Glutamatergic neuron (in vitro differentiated cells): ENCODE data around the gene RBM15B. TPM values are rescaled to one million over a fixed set of nuclear protein-coding genes. Genes with fewer than 3 reads are reported as not detected.
A peak's percentile ranks its signal among the peaks of the same experiment; 100 is the strongest.

ENCODE experiments used
- DNase-seq: peaks from one replicate; pipeline ENCODE4 v3.0.0; 2022
- H3K27ac Mint-ChIP-seq: one replicate; pipeline ENCODE4 v1.8.0; 2020; ENCODE audit warnings: mild to moderate bottlenecking, mixed read lengths, inconsistent platforms; ENCODE audit not compliant: unreplicated experiment
- H3K27me3 Mint-ChIP-seq: one replicate; pipeline ENCODE4 v1.8.0; 2020; ENCODE audit warnings: mild to moderate bottlenecking, moderate library complexity, mixed read lengths, inconsistent platforms; ENCODE audit not compliant: unreplicated experiment
- H3K36me3 Mint-ChIP-seq: one replicate; pipeline ENCODE4 v1.8.0; 2020; ENCODE audit warnings: mild to moderate bottlenecking, mixed read lengths, inconsistent platforms; ENCODE audit not compliant: unreplicated experiment
- H3K4me1 Mint-ChIP-seq: one replicate; pipeline ENCODE4 v1.8.0; 2020; ENCODE audit warnings: mild to moderate bottlenecking, low read depth, mixed read lengths, inconsistent platforms; ENCODE audit not compliant: unreplicated experiment
- H3K4me3 Mint-ChIP-seq: one replicate; pipeline ENCODE4 v1.8.0; 2020; ENCODE audit warnings: mild to moderate bottlenecking, mixed read lengths, inconsistent platforms; ENCODE audit not compliant: unreplicated experiment
- H3K9me3 Mint-ChIP-seq: one replicate; pipeline ENCODE4 v1.8.0; 2020; ENCODE audit warnings: mild to moderate bottlenecking, moderate library complexity, mixed read lengths, inconsistent platforms; ENCODE audit not compliant: unreplicated experiment
- CTCF ChIP-seq: fragments of 200-600 bp; sonication (generic); IDR thresholded peaks from one replicate; pipeline ENCODE4 v1.5.0; 2021; ENCODE audit not compliant: partially characterized antibody, unreplicated experiment
- total RNA-seq: library from RNA; stranded (reverse); fragmentation: NEBNext Ultra II Directional; extraction: Animal tissue kit (Norgen Biotek cat#: 25700); gene quantifications from one replicate; pipeline ENCODE4 v1.2.1, GENCODE V29; 2021; ENCODE audit not compliant: unreplicated experiment

The RBM15B gene
- total RNA-seq, 1 donor from 2014 or later, result 52.5 TPM

GRCh38 chr3:51434746-51435327 lies 43.8 kb downstream of the RBM15B start:
- no peak overlapping the region for H3K4me3 Mint-ChIP-seq
- H3K27ac Mint-ChIP-seq, result no peak overlapping the region
- H3K36me3 Mint-ChIP-seq, result no peaks in the 10 kb centered on the region
- H3K27me3 Mint-ChIP-seq, result no peaks in the 10 kb centered on the region
- peak; percentile 38 for DNase-seq
- H3K4me1 Mint-ChIP-seq, result no peaks in the 10 kb centered on the region
- H3K9me3 Mint-ChIP-seq, result peaks cover 2% of the 10 kb centered on the region
- TF ChIP-seq CTCF, result peak; percentile 67

GRCh38 chr3:51436998-51437639 lies 46.0 kb downstream of the RBM15B start:
- Mint-ChIP-seq H3K9me3 (peaks cover 2% of the 10 kb centered on the region), H3K27ac (no peak overlapping the region), H3K4me3 (no peak overlapping the region), H3K4me1 (no peaks in the 10 kb centered on the region), H3K36me3 (no peaks in the 10 kb centered on the region), H3K27me3 (no peaks in the 10 kb centered on the region)
- no peak for DNase-seq
- no peak for TF ChIP-seq CTCF

- H3K36me3 Mint-ChIP-seq, result no peaks in the 10 kb centered on the region
- no peaks in the 10 kb centered on the region for H3K9me3 Mint-ChIP-seq
- DNase-seq, result no peak
- no peaks in the 10 kb centered on the region for H3K4me1 Mint-ChIP-seq
- H3K4me3 Mint-ChIP-seq, result no peak overlapping the region
- no peak overlapping the region for H3K27ac Mint-ChIP-seq
- no peaks in the 10 kb centered on the region for H3K27me3 Mint-ChIP-seq
- no peak for TF ChIP-seq CTCF
Observed at GRCh38 chr3:51441282-51442030, 50.4 kb downstream of the RBM15B start.

- H3K27me3 Mint-ChIP-seq, result no peaks in the 10 kb centered on the region
- TF ChIP-seq CTCF, result no peak
- H3K27ac Mint-ChIP-seq, result no peak overlapping the region
- no peaks in the 10 kb centered on the region for H3K36me3 Mint-ChIP-seq
- H3K4me1 Mint-ChIP-seq, result no peaks in the 10 kb centered on the region
- H3K4me3 Mint-ChIP-seq, result no peak overlapping the region
- no peak for DNase-seq
- no peaks in the 10 kb centered on the region for H3K9me3 Mint-ChIP-seq
Observed at GRCh38 chr3:51445544-51446280, 54.6 kb downstream of the RBM15B start.

Other genes with a start within 250 kb of the RBM15B start
- 104 TPM for gene MANF, start 6.0 kb upstream of the RBM15B start, total RNA-seq
- 15.4 TPM for gene DCAF1, start 108.7 kb downstream of the RBM15B start, total RNA-seq
- gene RAD54L2, start 147.4 kb downstream of the RBM15B start, total RNA-seq, result 64.3 TPM